Stimulated activated CD4-positive, alpha-beta T cell treated with anti-CD3 and anti-CD28 coated beads, Interleukin-12 subunit alpha, Interleukin-12 subunit beta, amount 100 ng/mL, for 24 hours (primary cell): Measurements from ENCODE around the gene BAZ1B.
"Not testable (repeated sequence)": the region's sequence is repeated elsewhere in the genome, so short reads cannot be mapped to it uniquely, and the experiment has no call there.

Experiments
- DNase-seq, 2 experiments: peaks; one replicate each; pipeline ENCODE4 v3.0.0-alpha.2; 2020; ENCODE audit warnings: low read depth in 2 of 2

Gene BAZ1B

DNA sequence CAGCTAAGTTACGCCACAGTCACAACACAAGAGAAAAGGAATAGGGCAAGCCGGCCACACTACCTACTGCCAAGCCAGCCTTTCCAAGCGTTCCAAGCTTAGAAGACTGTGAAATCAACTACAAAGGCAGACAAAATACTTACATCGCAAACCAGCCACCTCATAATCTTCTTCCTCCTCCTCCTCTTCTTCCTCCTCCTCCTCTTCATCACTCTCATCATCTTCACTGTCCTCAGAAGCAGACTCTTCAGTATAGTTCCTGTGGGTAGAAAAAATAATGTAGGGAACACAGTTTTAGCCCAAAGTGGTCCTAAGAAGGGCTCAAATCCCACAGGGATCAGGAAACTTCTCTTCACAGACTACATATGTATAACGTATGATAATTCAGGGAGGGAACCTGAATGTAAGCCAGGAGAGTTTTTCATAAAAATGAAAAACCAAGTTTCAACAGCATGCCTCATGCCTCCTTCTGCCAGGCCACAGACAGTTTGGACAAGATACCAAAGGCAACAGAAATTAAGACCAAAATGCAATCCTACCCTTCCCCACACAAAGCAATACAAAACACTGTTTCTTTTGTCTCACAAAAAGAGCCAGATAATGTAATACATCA lies 74.9 kb downstream of the BAZ1B start:
- no peak for DNase-seq

DNA sequence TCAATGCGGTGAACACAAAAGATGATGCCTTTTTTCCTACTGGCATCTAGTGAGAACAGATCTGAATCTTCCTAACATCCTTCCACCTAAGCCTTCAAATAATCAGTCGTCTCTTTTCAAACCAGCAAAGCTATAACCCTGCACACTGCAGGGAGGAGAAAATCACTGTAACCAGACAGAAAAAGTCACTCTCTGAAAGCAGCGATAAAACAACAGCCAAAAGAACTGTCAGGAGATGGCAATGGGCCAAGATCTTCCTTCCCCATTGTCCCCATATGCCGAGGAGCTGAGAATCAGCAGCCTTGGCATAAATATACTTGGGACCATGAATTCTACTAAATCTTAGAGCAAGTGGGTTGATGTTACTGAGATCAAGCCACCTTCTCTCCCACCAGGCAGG lies 75.4 kb downstream of the BAZ1B start:
- no peak for DNase-seq

- no peak for DNase-seq
Measured at GRCh38 chr7:73443548-73444255, 78.4 kb downstream of the BAZ1B start.

- no peak for DNase-seq
Measured at GRCh38 chr7:73442903-73443500, 79.1 kb downstream of the BAZ1B start.

GRCh38 chr7:73442222-73442902 lies 79.7 kb downstream of the BAZ1B start:
- DNase-seq, result no peak

GRCh38 chr7:73439410-73439704 lies 82.7 kb downstream of the BAZ1B start:
- DNase-seq, result no peak

DNA sequence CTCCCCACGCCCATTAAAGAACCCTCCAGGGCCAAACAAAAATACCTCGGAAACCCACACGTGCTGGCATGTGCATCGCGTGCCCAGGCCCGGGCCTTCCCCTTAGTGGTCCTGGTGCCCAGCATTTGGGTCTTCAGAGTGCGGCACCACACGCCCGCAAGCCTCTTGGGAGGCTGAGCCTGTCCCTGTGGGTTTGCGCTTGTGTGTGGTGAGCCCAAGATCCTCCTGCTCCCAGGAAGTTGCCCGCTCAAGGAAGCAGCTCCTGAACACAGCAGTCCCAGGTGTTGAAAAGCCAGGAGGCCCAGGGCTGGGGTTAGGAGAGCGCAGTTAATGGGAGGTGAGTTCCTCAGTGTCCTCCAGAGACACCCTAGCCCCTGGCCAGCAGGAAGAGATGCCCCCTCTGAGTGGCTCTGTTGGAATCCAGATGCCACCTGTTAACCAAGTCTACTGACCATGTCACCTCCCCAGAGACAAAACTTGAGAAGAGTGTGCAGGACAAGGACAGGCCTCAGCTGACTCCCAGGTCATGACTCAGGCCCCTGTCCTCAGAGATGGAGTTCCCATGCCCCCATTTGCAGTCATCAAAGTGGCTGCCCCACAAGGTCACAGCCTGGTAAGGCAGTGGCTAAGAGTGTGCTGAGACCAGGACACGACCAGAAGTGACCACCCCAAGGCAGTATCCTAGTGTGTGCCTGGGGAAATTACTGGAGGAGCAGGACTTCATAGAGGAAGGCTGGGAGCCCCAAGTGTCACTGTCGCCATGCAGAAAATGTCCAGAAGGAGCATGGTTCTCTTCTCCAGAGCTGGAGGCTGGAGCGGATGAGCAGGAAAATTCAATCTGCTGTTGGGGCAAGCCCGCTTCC lies 83.3 kb downstream of the BAZ1B start:
- no peak for DNase-seq

DNA sequence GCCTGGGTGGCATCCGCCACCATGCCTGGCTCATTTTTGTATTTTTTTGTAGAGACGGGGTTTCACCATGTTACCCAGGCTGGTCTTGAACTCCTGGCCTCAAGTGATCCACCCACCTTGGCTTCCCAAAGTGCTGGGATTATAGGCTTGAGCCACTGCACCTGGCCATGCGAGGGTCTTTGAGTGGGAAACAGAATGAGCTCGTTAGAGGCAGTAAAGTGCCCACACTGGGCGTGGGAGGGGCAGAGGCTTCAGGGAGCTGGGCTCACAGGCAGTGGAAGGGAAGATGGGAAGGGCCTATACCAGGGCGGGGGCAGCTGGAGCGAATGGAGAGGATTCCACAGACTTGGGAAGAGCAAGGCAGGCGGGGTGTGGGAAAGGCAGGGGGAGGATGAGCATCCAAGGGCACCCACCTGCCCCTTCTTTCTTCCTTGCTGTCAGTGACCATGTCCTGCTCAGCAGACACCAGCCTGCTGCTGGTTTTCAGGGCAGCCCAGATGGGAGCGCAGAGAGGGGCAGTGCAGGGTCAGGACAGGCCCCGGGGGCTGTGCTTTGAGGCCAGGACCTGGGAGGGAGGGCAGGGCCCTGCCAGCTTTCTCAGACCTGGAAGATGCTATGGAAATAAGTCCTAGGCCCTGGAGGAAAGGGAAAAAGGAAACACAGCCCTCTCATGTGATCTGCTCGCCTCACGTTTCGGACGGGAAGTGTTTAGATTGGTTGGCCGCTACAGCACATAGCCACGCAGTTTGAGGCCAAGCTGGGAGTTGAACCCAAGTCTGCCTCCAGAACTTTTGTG lies 84.3 kb downstream of the BAZ1B start:
- DNase-seq, result no peak

DNA sequence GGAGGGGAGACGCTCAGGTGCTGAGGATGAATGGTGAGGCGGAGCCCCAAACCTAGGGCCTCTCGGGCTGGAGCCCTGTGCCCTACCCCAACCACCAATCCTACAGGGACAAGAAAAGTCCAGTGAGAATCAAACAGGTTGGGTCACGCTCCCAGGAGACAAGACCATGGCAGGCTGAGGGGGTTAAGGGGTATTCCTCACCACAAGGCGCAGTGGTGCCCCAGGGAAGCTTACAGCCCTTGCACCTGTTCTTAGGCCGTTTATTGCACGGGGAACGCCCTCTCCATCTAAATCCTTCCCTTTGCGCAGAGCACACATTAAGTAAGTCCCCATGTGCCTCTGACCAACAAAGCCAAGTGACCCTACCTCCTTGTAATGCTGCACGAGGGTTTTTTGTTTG lies 85.0 kb downstream of the BAZ1B start:
- no peak for DNase-seq

GRCh38 chr7:73436031-73436929 lies 85.8 kb downstream of the BAZ1B start:
- DNase-seq, result no peak

GRCh38 chr7:73435471-73436009 lies 86.6 kb downstream of the BAZ1B start:
- DNase-seq, result no peak

- DNase-seq, result no peak
Measured at GRCh38 chr7:73434701-73435069, 87.4 kb downstream of the BAZ1B start.

GRCh38 chr7:73433924-73434700 lies 88.0 kb downstream of the BAZ1B start:
- DNase-seq, result no peak

DNA sequence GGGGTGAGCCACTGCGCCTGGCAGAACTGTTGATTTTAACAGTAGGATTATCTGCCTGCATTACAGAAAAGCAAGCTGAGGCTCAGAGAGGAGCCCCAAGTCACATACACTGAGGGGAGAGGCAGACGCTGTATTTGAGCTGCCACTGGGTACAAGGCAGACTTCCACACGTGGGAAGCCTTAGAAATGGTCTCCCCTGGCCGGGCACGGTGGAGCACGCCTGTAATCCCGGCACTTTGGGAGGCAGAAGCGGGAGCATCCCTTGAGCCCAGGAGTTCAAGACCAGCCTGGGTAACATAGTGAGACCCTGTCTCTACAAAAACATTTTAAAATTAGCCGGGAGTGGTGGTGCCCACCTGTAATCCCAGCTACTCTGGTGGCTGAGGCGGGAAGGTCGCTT lies 89.4 kb downstream of the BAZ1B start:
- no peak for DNase-seq

DNA sequence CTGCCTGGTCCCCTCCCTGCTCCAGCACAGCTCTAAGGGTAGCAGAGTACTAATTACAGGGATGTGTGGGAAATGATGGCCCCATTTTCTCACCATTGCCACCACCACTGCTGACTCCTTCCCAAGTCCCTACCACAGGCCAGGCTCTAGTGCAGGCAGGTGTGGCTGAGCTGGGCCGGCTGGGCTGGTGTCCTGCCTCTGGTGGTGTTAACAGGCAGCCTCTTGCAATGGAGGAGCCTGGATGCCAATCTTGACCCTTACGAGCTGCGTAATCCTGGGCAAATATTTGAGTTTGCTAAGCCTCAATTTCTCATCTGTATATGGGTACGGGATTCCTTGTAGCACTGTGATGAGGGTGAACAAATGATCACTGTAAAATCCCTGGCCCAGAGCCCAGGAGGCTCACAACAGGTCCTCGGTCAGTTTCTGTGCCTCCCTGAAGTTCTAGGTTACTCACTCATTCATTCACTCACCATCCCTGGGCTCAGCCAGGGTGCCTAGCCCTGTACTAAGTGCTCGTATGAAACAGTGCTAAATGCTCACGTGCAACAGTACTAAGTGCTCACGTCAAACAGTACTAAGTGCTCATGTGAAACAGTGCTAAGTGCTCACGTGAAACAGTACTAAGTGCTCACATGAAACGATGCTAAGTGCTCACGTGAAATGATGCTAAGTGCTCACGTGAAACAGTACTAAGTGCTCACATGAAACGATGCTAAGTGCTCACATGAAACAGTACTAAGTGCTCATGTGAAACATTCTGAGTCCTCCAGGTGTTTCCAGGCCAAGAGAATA lies 90.9 kb downstream of the BAZ1B start:
- DNase-seq, result no peak

DNA sequence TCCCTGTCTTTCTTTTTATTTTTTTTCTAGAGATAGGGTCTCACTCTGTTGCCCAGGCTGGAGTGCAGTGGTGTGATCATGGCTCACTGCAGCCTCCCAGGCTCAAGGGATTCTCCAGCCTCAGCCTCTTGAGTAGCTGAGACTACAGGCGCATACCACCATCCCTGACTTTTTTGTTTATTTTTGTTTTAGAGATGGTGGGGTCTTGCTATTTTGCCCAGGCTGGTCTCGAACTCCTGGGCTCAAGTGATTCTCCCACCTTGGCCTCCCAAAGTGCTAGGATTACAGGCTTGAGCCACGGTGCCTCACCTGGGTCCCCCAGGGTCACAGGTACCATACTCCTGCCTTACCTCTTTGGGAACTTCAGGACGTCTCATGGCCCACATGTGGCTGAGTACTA lies 91.6 kb downstream of the BAZ1B start:
- not testable (repeated sequence) for DNase-seq

DNA sequence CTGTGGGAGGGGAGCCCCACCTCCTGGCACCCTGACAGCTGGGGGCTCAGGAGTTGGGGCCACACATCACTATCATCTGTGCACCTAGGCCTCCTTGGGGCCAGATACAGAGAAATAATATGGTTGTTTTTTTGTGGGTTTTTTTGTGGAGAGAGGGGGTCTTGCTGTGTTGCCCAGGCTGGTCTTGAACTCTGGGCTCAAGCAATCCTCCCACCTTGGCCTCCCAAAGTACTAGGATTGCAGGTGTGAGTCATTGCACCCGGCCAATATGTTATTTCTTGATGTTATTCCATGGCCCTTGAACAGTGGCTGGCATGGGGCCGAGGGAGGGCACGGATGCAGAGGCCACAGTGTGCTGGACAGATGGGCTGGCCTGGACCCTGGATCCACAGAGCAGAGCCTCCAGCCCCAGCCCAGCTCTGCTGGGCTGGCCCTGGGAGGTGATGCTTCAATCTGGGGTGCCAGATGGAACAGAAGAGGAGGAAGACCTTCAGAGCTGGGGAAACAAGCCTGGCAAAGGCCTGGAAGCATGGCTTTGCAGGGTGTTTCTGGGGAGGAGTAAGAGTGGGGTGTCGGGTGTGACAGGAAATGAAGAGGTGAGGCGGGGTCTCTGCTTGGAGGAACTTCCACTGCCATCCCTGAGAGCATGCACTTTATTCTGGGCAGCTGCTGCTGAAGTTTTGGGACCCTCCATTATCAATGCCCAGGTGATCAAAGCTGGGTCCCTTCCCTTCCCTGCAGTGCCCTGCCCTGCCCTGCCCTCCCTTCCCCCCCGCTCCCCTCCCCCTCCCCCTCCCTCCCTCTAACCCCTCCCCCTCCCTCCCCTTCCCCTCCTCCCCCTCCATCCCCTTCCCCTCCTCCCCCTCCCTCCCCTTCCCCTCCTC lies 92.2 kb downstream of the BAZ1B start:
- no peak for DNase-seq
